MM.1S (cell line): ENCODE measurements around the gene GNL2.

Experiments
- DNase-seq: peaks from one replicate; pipeline ENCODE4 v3.0.0-alpha.2; 2015
- H2AFZ ChIP-seq: fragments of 300-600 bp; sonication (generic); 2 replicates; pipeline ENCODE4 v1.6.0; 2016; ENCODE audit warnings: antibody characterized with exemption, low read length
- H3F3A ChIP-seq: fragments of 300-600 bp; sonication (generic); 2 replicates; pipeline ENCODE4 v1.6.1; 2016; ENCODE audit warnings: mild to moderate bottlenecking, antibody characterized with exemption, low read length, moderate library complexity, mixed read lengths; ENCODE audit not compliant: insufficient read depth
- H3K27ac ChIP-seq: fragments of 300-600 bp; sonication (generic); 2 replicates; pipeline ENCODE4 v1.5.1; 2016; ENCODE audit warnings: mild to moderate bottlenecking, low read length
- H3K27me3 ChIP-seq: fragments of 300-600 bp; sonication (generic); replicated peaks from 2 replicates; pipeline ENCODE4 v1.6.0; 2016; ENCODE audit warnings: low read length; ENCODE audit not compliant: insufficient read depth
- H3K36me3 ChIP-seq: fragments of 300-600 bp; sonication (generic); replicated peaks from 2 replicates; pipeline ENCODE4 v1.6.1; 2016; ENCODE audit warnings: mild to moderate bottlenecking, low read length, mixed read lengths; ENCODE audit not compliant: insufficient read depth
- H3K4me1 ChIP-seq: fragments of 300-600 bp; sonication (generic); 2 replicates; pipeline ENCODE4 v1.6.1; 2016; ENCODE audit warnings: low read length, mixed read lengths
- H3K4me2 ChIP-seq: fragments of 300-600 bp; sonication (generic); 2 replicates; pipeline ENCODE4 v1.6.0; 2016; ENCODE audit warnings: low read depth, low read length
- H3K4me3 ChIP-seq: fragments of 300-600 bp; sonication (generic); 2 replicates; pipeline ENCODE4 v1.5.1; 2016; ENCODE audit warnings: low read length, mixed read lengths
- H3K79me2 ChIP-seq: fragments of 300-600 bp; sonication (generic); 2 replicates; pipeline ENCODE4 v1.6.1; 2016; ENCODE audit warnings: mixed run types, low read length, mixed read lengths
- H3K9ac ChIP-seq: fragments of 300-600 bp; sonication (generic); 2 replicates; pipeline ENCODE4 v1.6.1; 2016; ENCODE audit warnings: low read length, mixed read lengths
- H3K9me2 ChIP-seq: fragments of 300-600 bp; sonication (generic); replicated peaks from 2 replicates; pipeline ENCODE4 v1.6.1; 2016; ENCODE audit warnings: mild to moderate bottlenecking, low read length, mixed read lengths; ENCODE audit not compliant: insufficient read depth
- H3K9me3 ChIP-seq: fragments of 300-600 bp; sonication (generic); replicated peaks from 2 replicates; pipeline ENCODE4 v1.6.1; 2016; ENCODE audit warnings: mild to moderate bottlenecking, low read length, mixed read lengths; ENCODE audit not compliant: insufficient read depth
- H4K20me1 ChIP-seq: fragments of 300-600 bp; sonication (generic); 2 replicates; pipeline ENCODE4 v1.6.1; 2016; ENCODE audit warnings: mild to moderate bottlenecking, low read length, moderate library complexity, mixed read lengths; ENCODE audit not compliant: insufficient read depth
- CTCF ChIP-seq: fragments of 300-600 bp; sonication (generic); IDR thresholded peaks from 2 replicates; pipeline ENCODE4 v1.5.1; 2016; ENCODE audit warnings: antibody characterized with exemption, low read length, mixed read lengths
- EZH2 ChIP-seq: fragments of 300-600 bp; sonication (generic); optimal IDR thresholded peaks from 2 replicates; pipeline ENCODE3; 2017; ENCODE audit warnings: low read depth, mild to moderate bottlenecking, antibody characterized with exemption, low read length, mixed read lengths
- EZH2phosphoT487 ChIP-seq: fragments of 300-600 bp; sonication (generic); IDR thresholded peaks from 2 replicates; pipeline ENCODE4 v1.6.1; 2018; ENCODE audit warnings: antibody characterized with exemption, low read length

The GNL2 gene

DNA sequence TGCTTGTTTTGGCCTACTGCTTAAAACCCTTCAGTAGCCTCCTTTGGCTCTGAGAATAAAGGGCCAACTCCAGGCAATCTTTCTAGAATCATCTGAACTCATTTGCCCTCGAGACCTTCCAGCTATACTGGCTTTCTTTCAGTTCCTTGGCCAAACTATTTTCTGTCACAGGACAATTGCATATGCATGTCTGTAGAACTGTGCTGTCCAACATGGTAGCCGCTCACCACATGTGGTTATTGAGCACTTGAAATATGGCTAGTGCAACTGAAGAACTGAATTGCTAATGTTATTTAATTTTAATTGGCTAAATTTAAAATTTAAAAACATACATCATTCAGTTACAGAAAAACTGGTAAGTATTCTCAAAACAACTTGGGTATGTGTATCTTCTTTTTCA is 14.3 kb upstream of the GNL2 start:
- H3K9me2 ChIP-seq = no peaks in the 10 kb centered on the region
- H3K27me3 ChIP-seq = peaks cover 10% of the 10 kb centered on the region

GRCh38 chr1:37609002-37609401 is 13.3 kb upstream of the GNL2 start:
- no peak for DNase-seq
- H3K9ac ChIP-seq = no peak overlapping the region
- no peak overlapping the region for H3K4me3 ChIP-seq
- 0 out of 2 replicates have a peak, but pooled peaks cover 5% of the 10 kb centered on the region for H3K27me3 ChIP-seq
- no peaks in the 10 kb centered on the region for H3K9me2 ChIP-seq
- no peak for TF ChIP-seq EZH2phosphoT487
- TF ChIP-seq CTCF = no peak
- no peak for TF ChIP-seq EZH2
- no peak overlapping the region for H3K27ac ChIP-seq
- no peak overlapping the region for H2AFZ ChIP-seq
- no peaks in the 10 kb centered on the region for H3K9me3 ChIP-seq
- H3F3A ChIP-seq = no peaks in the 10 kb centered on the region
- H3K4me2 ChIP-seq = no peak overlapping the region
- H3K36me3 ChIP-seq = no peaks in the 10 kb centered on the region
- no peaks in the 10 kb centered on the region for H3K79me2 ChIP-seq
- no peaks in the 10 kb centered on the region for H4K20me1 ChIP-seq
- H3K4me1 ChIP-seq = peaks cover 15% of the 10 kb centered on the region

More for the DNA sequence above, 14.3 kb upstream of the GNL2 start:
- Histone ChIP-seq H3K4me2 (no peak overlapping the region), H3K9ac (no peak overlapping the region), H3K4me1 (peaks cover 15% of the 10 kb centered on the region), H2AFZ (no peak overlapping the region), H3F3A (no peaks in the 10 kb centered on the region), H3K27ac (no peak overlapping the region), H3K4me3 (no peak overlapping the region), H3K36me3 (no peaks in the 10 kb centered on the region), H3K79me2 (no peaks in the 10 kb centered on the region), H3K9me3 (no peaks in the 10 kb centered on the region), H4K20me1 (no peaks in the 10 kb centered on the region)
- DNase-seq = no peak
- TF ChIP-seq CTCF (no peak), EZH2phosphoT487 (no peak), EZH2 (no peak)

GRCh38 chr1:37606481-37607263 is 10.9 kb upstream of the GNL2 start:
- H3K4me3 ChIP-seq = no peak overlapping the region
- H2AFZ ChIP-seq = no peak overlapping the region
- no peaks in the 10 kb centered on the region for H3F3A ChIP-seq
- no peak overlapping the region for H3K9ac ChIP-seq
- peaks cover 19% of the 10 kb centered on the region for H3K4me1 ChIP-seq
- H3K4me2 ChIP-seq = no peak overlapping the region
- TF ChIP-seq EZH2phosphoT487 (no peak), CTCF (no peak), EZH2 (no peak)
- no peaks in the 10 kb centered on the region for H3K36me3 ChIP-seq
- H3K27ac ChIP-seq = no peak overlapping the region
- no peaks in the 10 kb centered on the region for H4K20me1 ChIP-seq
- H3K79me2 ChIP-seq = no peaks in the 10 kb centered on the region
- no peaks in the 10 kb centered on the region for H3K9me3 ChIP-seq
- H3K27me3 ChIP-seq = 0 out of 2 replicates have a peak, but pooled peaks cover 5% of the 10 kb centered on the region
- DNase-seq = no peak
- no peaks in the 10 kb centered on the region for H3K9me2 ChIP-seq
